HEK293T (cell line): ENCODE measurements around the gene SUPT3H.

Experiments used
- CTCF ChIA-PET: fragments of 350-600 bp; formaldehyde crosslinking; extraction: SDS; loops from one replicate; lab custom pipeline; 2021; ENCODE audit warnings: antibody characterized with exemption, inconsistent platforms; lab: Yijun Ruan, JAX
- POLR2A ChIA-PET: fragments of 350-600 bp; formaldehyde crosslinking; extraction: SDS; loops from one replicate; lab custom pipeline; 2020; ENCODE audit warnings: antibody characterized with exemption, inconsistent platforms; lab: Yijun Ruan, JAX
- DNase-seq: peaks from one replicate; pipeline ENCODE4 v3.0.0; 2012; ENCODE audit warnings: mixed read lengths; ENCODE audit errors: extremely low spot score
- ARNT ChIP-seq: fragments of 450-650 bp; IDR thresholded peaks from 2 replicates; pipeline ENCODE4 v1.6.1; 2017; ENCODE audit warnings: mild to moderate bottlenecking
- BHLHE40 ChIP-seq: fragments of 450-650 bp; IDR thresholded peaks from 2 replicates; pipeline ENCODE4 v1.6.1; 2016; ENCODE audit warnings: mild to moderate bottlenecking, moderate library complexity, borderline replicate concordance
- CTBP1 ChIP-seq: fragments of 450-650 bp; IDR thresholded peaks from 2 replicates; pipeline ENCODE4 v1.6.1; 2016; ENCODE audit warnings: borderline replicate concordance
- ELF4 ChIP-seq: fragments of 450-650 bp; IDR thresholded peaks from 2 replicates; pipeline ENCODE4 v1.6.1; 2017; ENCODE audit warnings: antibody characterized with exemption
- FOXA1 ChIP-seq: fragments of 450-650 bp; IDR thresholded peaks from 2 replicates; pipeline ENCODE4 v1.6.1; 2016; ENCODE audit warnings: mild to moderate bottlenecking
- FOXK2 ChIP-seq: fragments of 450-650 bp; IDR thresholded peaks from 2 replicates; pipeline ENCODE4 v1.6.1; 2016; ENCODE audit warnings: mild to moderate bottlenecking
- FOXM1 ChIP-seq: fragments of 450-650 bp; IDR thresholded peaks from 2 replicates; pipeline ENCODE4 v1.6.1; 2017; ENCODE audit warnings: mild to moderate bottlenecking, borderline replicate concordance
- HDGF ChIP-seq: fragments of 450-650 bp; IDR thresholded peaks from 2 replicates; pipeline ENCODE4 v1.6.1; 2017; ENCODE audit warnings: antibody characterized with exemption, borderline replicate concordance
- L3MBTL2 ChIP-seq: fragments of 450-650 bp; conservative IDR thresholded peaks from 2 replicates; pipeline ENCODE4 v1.6.1; 2016; ENCODE audit warnings: mild to moderate bottlenecking
- LEF1 ChIP-seq: fragments of 450-650 bp; IDR thresholded peaks from 2 replicates; pipeline ENCODE4 v1.6.1; 2017; ENCODE audit warnings: mild to moderate bottlenecking, borderline replicate concordance
- NFRKB ChIP-seq: fragments of 450-650 bp; IDR thresholded peaks from 2 replicates; pipeline ENCODE4 v1.6.1; 2016; ENCODE audit warnings: mild to moderate bottlenecking, moderate library complexity
- SP1 ChIP-seq: fragments of 450-650 bp; IDR thresholded peaks from 2 replicates; pipeline ENCODE4 v1.6.1; 2017
- SUZ12 ChIP-seq: fragments of 450-650 bp; IDR thresholded peaks from 2 replicates; pipeline ENCODE4 v1.6.1; 2016; ENCODE audit warnings: mild to moderate bottlenecking
- TARDBP ChIP-seq: fragments of 450-650 bp; IDR thresholded peaks from 2 replicates; pipeline ENCODE4 v1.6.1; 2016
- ZNF384 ChIP-seq: fragments of 450-650 bp; IDR thresholded peaks from 2 replicates; pipeline ENCODE4 v1.6.1; 2016
- TF ChIP-seq, protein P1 (sequence below): fragments of 450-650 bp; IDR thresholded peaks from 2 replicates; pipeline ENCODE4 v1.6.1; 2016

Gene SUPT3H

DNA sequence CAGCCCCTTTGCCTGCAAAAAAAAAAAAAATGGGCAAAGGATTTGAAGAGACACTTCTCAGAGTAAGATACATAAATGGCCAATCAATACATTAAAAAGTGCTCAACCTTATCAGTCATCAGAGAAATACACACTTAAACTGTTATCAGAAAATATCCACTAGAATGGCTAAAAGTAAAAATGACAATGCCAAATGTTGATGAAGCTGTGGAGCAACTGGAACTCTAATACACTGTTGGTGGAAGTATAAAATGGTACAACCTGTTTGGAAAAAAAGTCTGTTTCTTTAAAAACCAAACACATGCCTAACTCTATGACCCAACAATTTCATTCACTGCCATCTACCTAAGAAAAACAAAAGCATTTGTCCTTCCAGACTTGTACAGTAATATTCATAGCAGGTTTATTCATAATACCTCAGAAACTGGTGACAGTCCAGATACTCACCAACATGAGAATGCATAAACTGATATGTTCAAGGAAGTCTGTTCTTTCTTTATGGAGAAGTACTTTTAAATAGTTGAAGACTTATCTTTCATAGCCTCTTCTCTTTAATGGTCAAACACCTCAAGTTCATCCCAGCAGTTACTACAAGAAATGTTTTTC is 428.0 kb downstream of the SUPT3H start:
- no peak for TF ChIP-seq NFRKB
- TF ChIP-seq L3MBTL2, result no peak
- no peak for TF ChIP-seq ZNF384
- no peak for TF ChIP-seq SUZ12
- TF ChIP-seq CTBP1, result no peak
- TF ChIP-seq, protein P1, sequence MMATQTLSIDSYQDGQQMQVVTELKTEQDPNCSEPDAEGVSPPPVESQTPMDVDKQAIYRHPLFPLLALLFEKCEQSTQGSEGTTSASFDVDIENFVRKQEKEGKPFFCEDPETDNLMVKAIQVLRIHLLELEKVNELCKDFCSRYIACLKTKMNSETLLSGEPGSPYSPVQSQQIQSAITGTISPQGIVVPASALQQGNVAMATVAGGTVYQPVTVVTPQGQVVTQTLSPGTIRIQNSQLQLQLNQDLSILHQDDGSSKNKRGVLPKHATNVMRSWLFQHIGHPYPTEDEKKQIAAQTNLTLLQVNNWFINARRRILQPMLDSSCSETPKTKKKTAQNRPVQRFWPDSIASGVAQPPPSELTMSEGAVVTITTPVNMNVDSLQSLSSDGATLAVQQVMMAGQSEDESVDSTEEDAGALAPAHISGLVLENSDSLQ, result no peak
- TF ChIP-seq HDGF, result no peak
- TF ChIP-seq ELF4, result no peak
- no peak for TF ChIP-seq SP1
- TF ChIP-seq FOXM1, result no peak
- no peak for TF ChIP-seq ARNT
- TF ChIP-seq FOXK2, result no peak
- TF ChIP-seq FOXA1, result no peak
- no peak for TF ChIP-seq BHLHE40
- DNase-seq, result no peak
- ChIA-PET CTCF (no interaction called here), POLR2A (no interaction called here)

DNA sequence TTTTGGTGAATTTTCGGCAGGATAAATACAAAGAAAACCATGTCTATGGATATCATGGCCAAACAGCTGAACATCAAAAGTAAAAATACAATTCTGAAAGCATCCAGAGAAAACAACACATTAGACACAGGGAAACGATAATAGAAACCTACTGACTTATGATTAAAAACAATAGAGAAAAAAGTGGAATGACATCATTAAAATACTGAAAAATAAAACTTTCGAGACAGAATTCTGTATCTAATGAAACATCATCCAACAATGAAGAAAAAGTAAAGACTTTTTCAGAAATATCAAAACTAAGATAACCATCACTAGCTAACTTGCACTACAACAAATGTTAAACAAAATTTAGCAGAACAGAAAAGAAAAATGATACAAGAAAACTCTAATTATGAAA is 434.2 kb downstream of the SUPT3H start:
- no peak for TF ChIP-seq BHLHE40
- TF ChIP-seq HDGF, result no peak
- no peak for TF ChIP-seq FOXM1
- TF ChIP-seq ARNT, result no peak
- no peak for TF ChIP-seq SP1
- no peak for TF ChIP-seq CTBP1
- TF ChIP-seq NFRKB, result no peak
- TF ChIP-seq ZNF384, result no peak
- no peak for TF ChIP-seq L3MBTL2
- TF ChIP-seq LEF1, result no peak
- no peak for TF ChIP-seq FOXK2
- no peak for TF ChIP-seq SUZ12
- TF ChIP-seq FOXA1, result no peak
- TF ChIP-seq ELF4, result no peak
- TF ChIP-seq, protein P1, result no peak
- ChIA-PET CTCF (no interaction called here), POLR2A (no interaction called here)
- DNase-seq, result no peak

DNA sequence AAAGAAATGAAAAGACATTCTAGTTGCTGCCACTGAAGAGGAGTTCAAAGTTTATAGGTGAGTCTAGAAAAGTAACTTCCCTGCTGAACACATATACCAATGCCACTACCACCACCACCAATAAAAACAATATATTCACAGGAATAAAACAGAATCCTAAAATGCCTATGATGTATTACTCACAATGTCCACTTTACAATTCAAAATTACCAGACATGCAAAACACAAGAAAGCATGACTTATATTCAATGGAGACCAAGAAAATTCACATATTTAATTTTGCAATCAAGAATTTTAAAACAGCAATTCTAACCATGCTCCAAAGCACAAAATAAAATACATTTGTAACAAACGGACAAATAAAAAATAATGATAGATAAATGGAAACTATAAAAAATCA is 434.9 kb downstream of the SUPT3H start:
- TF ChIP-seq SP1, result no peak
- no peak for TF ChIP-seq FOXA1
- TF ChIP-seq FOXM1, result no peak
- TF ChIP-seq ELF4, result no peak
- TF ChIP-seq NFRKB, result no peak
- TF ChIP-seq TARDBP, result no peak
- TF ChIP-seq L3MBTL2, result no peak
- TF ChIP-seq BHLHE40, result no peak
- TF ChIP-seq, protein P1, result no peak
- TF ChIP-seq FOXK2, result no peak
- TF ChIP-seq ZNF384, result no peak
- TF ChIP-seq CTBP1, result no peak
- no peak for TF ChIP-seq HDGF
- no peak for TF ChIP-seq SUZ12
- TF ChIP-seq LEF1, result no peak
- TF ChIP-seq ARNT, result no peak
- DNase-seq, result no peak
- ChIA-PET POLR2A (no interaction called here), CTCF (no interaction called here)

DNA sequence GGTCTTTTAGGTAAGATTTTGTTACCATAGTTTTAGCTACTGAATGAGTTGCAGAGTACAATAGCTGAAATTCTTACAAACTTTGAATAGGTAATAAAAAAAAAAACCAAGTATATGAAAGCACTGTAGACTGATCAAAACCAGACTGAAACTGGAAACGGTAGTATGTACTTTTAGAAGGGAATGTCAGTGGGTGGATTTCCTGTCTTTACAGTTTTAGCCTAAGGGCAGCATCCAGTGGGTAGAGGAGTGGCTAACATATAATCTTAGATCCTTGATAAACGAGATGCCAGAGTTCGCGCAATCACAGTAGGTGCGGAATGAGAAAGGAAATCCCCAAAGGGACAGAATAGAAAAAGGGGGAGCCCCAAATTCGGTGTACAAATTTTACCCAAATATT is 435.5 kb downstream of the SUPT3H start:
- ChIA-PET POLR2A (no interaction called here), CTCF (no interaction called here)
- no peak for DNase-seq
- TF ChIP-seq BHLHE40 (no peak), FOXK2 (no peak), ELF4 (no peak), ARNT (no peak), LEF1 (no peak), ZNF384 (no peak), CTBP1 (no peak), L3MBTL2 (no peak), SUZ12 (no peak), NFRKB (no peak), FOXA1 (no peak)
- TF ChIP-seq, protein P1, result no peak

DNA sequence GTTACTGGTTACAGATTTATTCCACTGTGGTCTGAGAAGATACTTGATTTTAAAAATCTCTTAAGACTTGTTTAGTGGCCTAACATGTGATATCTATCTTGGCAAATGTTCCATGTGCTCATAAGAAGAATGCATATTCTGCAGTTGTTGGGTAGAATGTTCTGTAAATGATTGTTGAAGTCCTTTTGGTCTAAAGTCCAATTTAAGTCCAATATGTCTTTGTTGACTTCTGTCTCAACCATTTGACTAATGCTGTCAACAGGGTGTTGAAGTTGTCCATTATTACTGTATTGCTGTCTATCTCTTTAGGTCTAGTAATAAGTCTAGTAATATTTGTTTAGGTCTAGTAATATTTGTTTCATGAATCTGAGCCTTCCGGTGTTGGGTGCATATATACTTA is 437.4 kb downstream of the SUPT3H start:
- CTCF ChIA-PET, result no interaction called here
- POLR2A ChIA-PET, result no interaction called here
- TF ChIP-seq SUZ12, result no peak
- no peak for TF ChIP-seq FOXA1
- no peak for TF ChIP-seq FOXM1
- no peak for TF ChIP-seq NFRKB
- TF ChIP-seq ZNF384, result no peak
- TF ChIP-seq ELF4, result no peak
- no peak for TF ChIP-seq HDGF
- no peak for TF ChIP-seq LEF1
- TF ChIP-seq L3MBTL2, result no peak
- TF ChIP-seq BHLHE40, result no peak
- TF ChIP-seq CTBP1, result no peak
- DNase-seq, result no peak
